Spleen (tissue), 11 donors: ENCODE results near the gene COQ10A. TPM values are rescaled to one million over a fixed set of nuclear protein-coding genes. Genes with fewer than 3 reads are reported as not detected.

Experiments used
- DNase-seq: peaks from one replicate; pipeline ENCODE4 v3.0.0-alpha.2; 2020
- H3K27ac ChIP-seq, 8 donors: fragments of 200-600 bp; sonication (generic) in 7 of 8; 1 replicate in 4 of 8; 2 replicates in 4 of 8; pipeline versions ENCODE4 v1.5.0 to v1.8.0; 2016 to 2021; ENCODE audit warnings: inconsistent platforms in 4 of 8, mild to moderate bottlenecking in 4 of 8, moderate library complexity in 1 of 8
- H3K27me3 ChIP-seq, 7 donors: fragments of 200-600 bp; sonication (generic) in 6 of 7; replicated peaks in 1 of 7; 1 replicate in 4 of 7; 2 replicates in 3 of 7; pipeline versions ENCODE4 v1.5.0 to v1.8.0; 2016 to 2021; ENCODE audit warnings: inconsistent platforms in 3 of 7, mild to moderate bottlenecking in 1 of 7
- H3K36me3 ChIP-seq, 6 donors: fragments of 200-600 bp; sonication (generic) in 5 of 6; 1 replicate in 4 of 6; 2 replicates in 2 of 6; pipeline versions ENCODE4 v1.5.0 to v1.8.0; 2016 to 2021; ENCODE audit warnings: inconsistent platforms in 2 of 6
- H3K4me1 ChIP-seq, 6 donors: fragments of 200-600 bp; sonication (generic) in 5 of 6; 1 replicate in 3 of 6; 2 replicates in 3 of 6; pipeline versions ENCODE4 v1.5.0 to v1.8.0; 2016 to 2021; ENCODE audit warnings: inconsistent platforms in 3 of 6
- H3K4me3 ChIP-seq, 8 donors: fragments of 200-600 bp; sonication (generic) in 7 of 8; 1 replicate in 4 of 8; 2 replicates in 4 of 8; pipeline versions ENCODE4 v1.5.0 to v1.8.0; 2016 to 2021; ENCODE audit warnings: inconsistent platforms in 4 of 8, mild to moderate bottlenecking in 4 of 8, moderate library complexity in 2 of 8
- H3K9me3 ChIP-seq, 8 donors: fragments of 200-600 bp; sonication (generic) in 7 of 8; 1 replicate in 4 of 8; 2 replicates in 4 of 8; pipeline versions ENCODE4 v1.5.0 to v1.8.0; 2016 to 2021; ENCODE audit warnings: inconsistent platforms in 4 of 8
- CTCF ChIP-seq, 11 experiments: fragments of 200-600 bp in 7 of 11; fragments of 450-650 bp in 4 of 11; sonication (generic) in 4 of 11; IDR thresholded peaks in 8 of 11; conservative IDR thresholded peaks in 3 of 11; 1 replicate in 7 of 11; 2 replicates in 4 of 11; pipeline versions ENCODE4 v1.4.0 to v1.8.0; 2016 to 2021; ENCODE audit warnings: antibody characterized with exemption in 11 of 11, inconsistent platforms in 4 of 11, mild to moderate bottlenecking in 1 of 11
- POLR2A ChIP-seq, 3 donors: fragments of 450-650 bp; IDR thresholded peaks; one replicate each; pipeline ENCODE4 v1.5.1; 2017; ENCODE audit warnings: antibody characterized with exemption in 3 of 3, mild to moderate bottlenecking in 1 of 3
- POLR2AphosphoS5 ChIP-seq, 3 donors: sonication (generic); formaldehyde crosslinking; IDR thresholded peaks; one replicate each; pipeline ENCODE4 v1.5.1; 2017; ENCODE audit warnings: antibody characterized with exemption in 3 of 3
- WGBS, 5 donors: extraction: QIAGEN DNeasy Blood & Tissue Kit in 3 of 5; methylation state at CpG; one replicate each; pipeline versions ENCODE4 v1.1.5 to v1.1.7; 2013 to 2018; 5-methylcytosine and 5-hydroxymethylcytosine counted together
- intact Hi-C: fragments of 100-400 bp; cut with DNase I; formaldehyde crosslinking; loops from one replicate; pipeline ENCODE4 v1.15.0; 2023; ENCODE audit warnings: low total_unique reads
- polyA plus RNA-seq, 3 donors: library from polyadenylated mRNA; stranded (reverse); fragments of 200-250 nt; gene quantifications; one replicate each; pipeline ENCODE4 v1.2.1, GENCODE V29; 2013
- total RNA-seq, 7 donors: library from RNA; depleted of rRNA in 3 of 7; stranded (reverse); fragments of >200 nt in 3 of 7; fragmentation: NEBNext Ultra II Directional in 4 of 7; extraction: Animal tissue kit (Norgen Biotek cat#: 25700) in 4 of 7; gene quantifications; one replicate each; pipeline versions ENCODE4 v1.1.0 to v1.2.1, GENCODE V29; 2016 to 2021
- donor health status: healthy with polysubstance abuse.
- donor health status: DM: no; HTN: no; CAD: no; lungs with moderate emphysema.
- donor health status: DM: no; HTN: no; CAD: no.
- donor health status: Bipolar disorder and iron deficiency.
- donor health status: healthy.
- donor health status: DM: no; HTN: no; CAD: no.
- donor health status: DM: yes; HTN: yes; CAD: no.

COQ10A gene
- total and polyA plus RNA-seq, 10 donors: 13.9 to 37.3 (median 20.1) TPM

DNA sequence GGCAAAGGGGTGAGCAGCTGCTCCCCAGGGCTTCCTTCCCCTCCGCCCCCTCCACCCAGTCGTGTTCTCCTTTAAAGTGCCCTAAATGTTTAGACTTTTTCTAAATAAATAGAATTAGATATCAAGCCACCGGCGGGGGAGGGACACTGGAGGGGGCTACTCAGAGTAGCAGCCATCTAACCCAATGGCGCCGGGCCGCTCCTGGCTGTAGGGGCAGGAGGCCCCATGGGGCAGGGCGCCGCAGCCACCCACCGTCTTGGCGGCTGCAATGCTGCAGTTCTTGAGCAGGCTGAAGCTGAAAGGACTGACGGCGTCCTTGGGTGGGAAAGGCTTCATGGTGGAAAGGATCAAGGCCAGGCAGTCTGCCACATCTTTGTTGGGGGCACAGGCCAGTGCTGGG lies 23.8 kb upstream of the COQ10A start:
- no peaks in the 10 kb centered on the region for H3K9me3 ChIP-seq
- DNase-seq: no peak
- H3K36me3 ChIP-seq: peaks cover 8 to 100% (median 87%) of the 10 kb centered on the region in 6 donors
- WGBS, 5 donors: 92 to 96% (median 95%) methylated on average over 12 to 13 of the region's 13 CpGs
- H3K27me3 ChIP-seq: no peaks in the 10 kb centered on the region
- TF ChIP-seq CTCF (IDR thresholded peaks at IDR 0.05 in 8 of 11, conservative IDR thresholded peaks at IDR 0.05 in 3 of 11) (no peak), POLR2AphosphoS5 (IDR thresholded peaks at IDR 0.05) (peak in 1 of 3 donors; percentile 26), POLR2A (IDR thresholded peaks at IDR 0.05) (no peak)
- H3K27ac ChIP-seq: peak overlapping the region in 2 of 8 donors; percentile 33 to 50
- peaks cover 0 to 24% (median 0%) of the 10 kb centered on the region in 6 donors for H3K4me1 ChIP-seq
- intact Hi-C loops: no loop called here
- no peak overlapping the region for H3K4me3 ChIP-seq

GRCh38 chr12:56243731-56244181 lies 23.0 kb upstream of the COQ10A start:
- peak in 2 of 3 donors; percentile 2 to 6 for TF ChIP-seq POLR2AphosphoS5 (IDR thresholded peaks at IDR 0.05)
- TF ChIP-seq CTCF (IDR thresholded peaks at IDR 0.05 in 8 of 11, conservative IDR thresholded peaks at IDR 0.05 in 3 of 11): no peak
- peak overlapping the region in 3 of 8 donors; percentile 1 to 50 (median 33) for H3K27ac ChIP-seq
- H3K4me3 ChIP-seq: no peak overlapping the region
- peaks cover 8 to 100% (median 95%) of the 10 kb centered on the region in 6 donors for H3K36me3 ChIP-seq
- intact Hi-C loops: no loop called here
- peaks cover 0 to 24% (median 0%) of the 10 kb centered on the region in 6 donors for H3K4me1 ChIP-seq
- 53 to 83% (median 79%) methylated on average over 3 of the region's 3 CpGs for WGBS, 5 donors
- H3K27me3 ChIP-seq: no peaks in the 10 kb centered on the region
- no peak for DNase-seq
- no peaks in the 10 kb centered on the region for H3K9me3 ChIP-seq

GRCh38 chr12:56244494-56244893 lies 22.2 kb upstream of the COQ10A start:
- H3K27me3 ChIP-seq: no peaks in the 10 kb centered on the region

DNA sequence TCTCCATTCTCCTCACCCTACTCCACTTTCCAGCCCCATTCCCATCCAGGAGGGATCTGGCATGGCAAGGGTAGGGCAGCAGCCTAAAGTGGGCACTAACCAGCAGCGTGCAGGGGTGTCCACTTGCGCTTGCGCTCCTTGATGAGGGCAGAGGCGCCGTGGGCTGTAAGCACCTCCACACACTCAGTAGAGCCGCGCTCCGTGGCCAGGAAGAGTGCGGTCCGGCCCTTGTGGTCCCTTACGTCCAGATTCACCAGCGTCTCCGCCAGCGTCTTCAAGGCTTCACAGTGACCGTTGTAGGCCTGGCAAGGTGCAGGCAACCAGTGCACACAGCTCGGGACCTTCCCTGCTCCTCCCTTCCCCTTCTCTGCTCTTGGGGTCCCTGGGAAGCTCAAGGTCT lies 18.8 kb upstream of the COQ10A start:
- H3K27ac ChIP-seq: no peak overlapping the region
- TF ChIP-seq CTCF (IDR thresholded peaks at IDR 0.05 in 8 of 11, conservative IDR thresholded peaks at IDR 0.05 in 3 of 11) (no peak), POLR2A (IDR thresholded peaks at IDR 0.05) (no peak), POLR2AphosphoS5 (IDR thresholded peaks at IDR 0.05) (peak in 1 of 3 donors; percentile 43)
- 94 to 97% (median 96%) methylated on average over 16 of the region's 16 CpGs for WGBS, 5 donors
- H3K4me3 ChIP-seq: no peak overlapping the region
- intact Hi-C loops: no loop called here
- no peaks in the 10 kb centered on the region for H3K27me3 ChIP-seq
- H3K36me3 ChIP-seq: peaks cover 14 to 100% (median 99%) of the 10 kb centered on the region in 6 donors
- H3K4me1 ChIP-seq: peaks cover 0 to 17% (median 0%) of the 10 kb centered on the region in 6 donors
- DNase-seq: no peak
- no peaks in the 10 kb centered on the region for H3K9me3 ChIP-seq

More at GRCh38 chr12:56244494-56244893, 22.2 kb upstream of the COQ10A start:
- Histone ChIP-seq H3K4me1 (peaks cover 0 to 24% (median 0%) of the 10 kb centered on the region in 6 donors), H3K27ac (peak overlapping the region in 3 of 8 donors; percentile 1 to 50 (median 33)), H3K9me3 (no peaks in the 10 kb centered on the region), H3K36me3 (peaks cover 10 to 100% (median 97%) of the 10 kb centered on the region in 6 donors), H3K4me3 (no peak overlapping the region)
- TF ChIP-seq POLR2AphosphoS5 (IDR thresholded peaks at IDR 0.05) (peak in 1 of 3 donors; percentile 51), POLR2A (IDR thresholded peaks at IDR 0.05) (no peak)
- no peak for DNase-seq
- intact Hi-C loops: no loop called here
- 89 to 97% (median 94%) methylated on average over 12 to 14 of the region's 14 CpGs for WGBS, 5 donors
